ENCODE data around the gene NDUFS6. TPM values are rescaled to one million over a fixed set of nuclear protein-coding genes. Genes with fewer than 3 reads are reported as not detected.
"Not testable (repeated sequence)": the region's sequence is repeated elsewhere in the genome, so short reads cannot be mapped to it uniquely, and the experiment has no call there.

Gene NDUFS6
- total RNA-seq, 1 experiment from 2014 or later, result 159 TPM

- no peak for DNase-seq (ENCODE audit: low read depth)
Measured at GRCh38 chr5:1833264-1834021, 32.2 kb downstream of the NDUFS6 start.

- no peak for DNase-seq (ENCODE audit: low read depth)
Measured at GRCh38 chr5:1834022-1834551, 32.9 kb downstream of the NDUFS6 start.

- DNase-seq (ENCODE audit: low read depth), result no peak
Measured at GRCh38 chr5:1834721-1835429, 33.7 kb downstream of the NDUFS6 start.

GRCh38 chr5:1835431-1835830, 34.2 kb downstream of the NDUFS6 start:
- DNase-seq (ENCODE audit: low read depth), result no peak

GRCh38 chr5:1836176-1836890, 35.1 kb downstream of the NDUFS6 start:
- DNase-seq (ENCODE audit: low read depth), result no peak

- DNase-seq (ENCODE audit: low read depth), result no peak
Measured at GRCh38 chr5:1836891-1837880, 36.0 kb downstream of the NDUFS6 start.

GRCh38 chr5:1838013-1838412, 36.8 kb downstream of the NDUFS6 start:
- no peak for DNase-seq (ENCODE audit: low read depth)

- DNase-seq (ENCODE audit: low read depth), result no peak
Measured at GRCh38 chr5:1840071-1840547, 38.9 kb downstream of the NDUFS6 start.

- DNase-seq (ENCODE audit: low read depth), result no peak
Measured at GRCh38 chr5:1840741-1841521, 39.7 kb downstream of the NDUFS6 start.

- no peak for DNase-seq (ENCODE audit: low read depth)
Measured at GRCh38 chr5:1842004-1842819, 41.0 kb downstream of the NDUFS6 start.

GRCh38 chr5:1843761-1844160, 42.6 kb downstream of the NDUFS6 start:
- not testable (repeated sequence) for DNase-seq (ENCODE audit: low read depth)

GRCh38 chr5:1844708-1845436, 43.7 kb downstream of the NDUFS6 start:
- no peak for DNase-seq (ENCODE audit: low read depth)

GRCh38 chr5:1845696-1846095, 44.5 kb downstream of the NDUFS6 start:
- DNase-seq (ENCODE audit: low read depth), result no peak

- no peak for DNase-seq (ENCODE audit: low read depth)
Measured at GRCh38 chr5:1846583-1846982, 45.4 kb downstream of the NDUFS6 start.

- no peak for DNase-seq (ENCODE audit: low read depth)
Measured at GRCh38 chr5:1847056-1847455, 45.8 kb downstream of the NDUFS6 start.

GRCh38 chr5:1847611-1848010, 46.4 kb downstream of the NDUFS6 start:
- no peak for DNase-seq (ENCODE audit: low read depth)

- DNase-seq (ENCODE audit: low read depth), result no peak
Measured at GRCh38 chr5:1850324-1851154, 49.3 kb downstream of the NDUFS6 start.

Measured in M059J (cell line).